ENCODE measurements around the gene MYO1D.

MYO1D gene

DNA sequence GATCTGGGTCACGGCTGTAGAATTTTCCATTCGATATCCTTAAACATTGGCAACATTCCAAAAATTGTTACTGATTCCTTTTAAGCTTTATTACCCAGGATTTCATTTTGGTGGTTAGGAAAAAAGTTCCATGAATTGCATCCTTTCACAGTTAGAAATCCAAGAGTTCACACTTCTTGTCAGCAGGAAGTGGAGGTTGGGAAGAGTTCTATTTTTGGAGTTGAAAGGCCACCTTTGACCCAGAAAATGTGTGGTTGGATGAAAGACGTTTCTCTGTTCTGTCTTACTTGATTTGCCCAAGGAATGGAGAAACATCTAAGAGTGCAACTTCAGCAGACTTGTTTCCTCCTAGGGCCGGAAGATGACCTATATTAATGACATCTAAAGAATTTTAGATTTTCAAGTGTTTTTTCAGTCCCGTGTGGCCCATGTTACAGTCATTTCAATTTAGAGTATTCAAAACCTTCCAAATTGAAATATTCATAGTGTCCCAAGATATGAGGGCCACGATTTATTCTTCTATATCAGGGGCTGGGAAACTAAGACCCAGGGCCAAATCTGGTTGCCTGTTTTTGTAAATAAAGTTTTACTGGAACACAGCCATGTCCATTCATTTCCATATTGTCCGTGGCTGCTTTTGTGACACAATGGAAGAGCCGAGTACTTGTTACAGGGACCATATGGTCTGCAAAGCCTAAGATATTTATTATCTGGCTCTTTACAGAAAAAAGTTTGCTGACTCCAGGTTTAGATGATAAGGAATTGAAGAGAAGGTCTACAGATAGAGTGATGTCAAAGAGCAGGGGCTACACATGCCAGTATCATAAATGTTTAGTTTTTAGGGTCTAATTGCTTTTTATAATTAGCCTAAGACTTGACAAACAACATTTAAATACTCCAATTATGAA is 339.9 kb downstream of the MYO1D start:
- H3K4me3 ChIP-seq (ENCODE audit: low read length) = no peak overlapping the region
- no peaks in the 10 kb centered on the region for H3K79me2 ChIP-seq (ENCODE audit: low read length)
- no peak overlapping the region for H3K4me2 ChIP-seq (ENCODE audit: low read length)
- H3K9ac ChIP-seq (ENCODE audit: low read length) = no peak overlapping the region
- H2AFZ ChIP-seq (ENCODE audit: low read depth, low read length) = no peak overlapping the region
- H3K27ac ChIP-seq (ENCODE audit: low read length) = no peak overlapping the region
- peaks cover 4% of the 10 kb centered on the region for H3K36me3 ChIP-seq (replicated peaks; ENCODE audit: low read depth, low read length)
- TF ChIP-seq EZH2phosphoT487 (IDR thresholded peaks at IDR 0.05; ENCODE audit: low read depth) = no peak
- TF ChIP-seq, protein P1, sequence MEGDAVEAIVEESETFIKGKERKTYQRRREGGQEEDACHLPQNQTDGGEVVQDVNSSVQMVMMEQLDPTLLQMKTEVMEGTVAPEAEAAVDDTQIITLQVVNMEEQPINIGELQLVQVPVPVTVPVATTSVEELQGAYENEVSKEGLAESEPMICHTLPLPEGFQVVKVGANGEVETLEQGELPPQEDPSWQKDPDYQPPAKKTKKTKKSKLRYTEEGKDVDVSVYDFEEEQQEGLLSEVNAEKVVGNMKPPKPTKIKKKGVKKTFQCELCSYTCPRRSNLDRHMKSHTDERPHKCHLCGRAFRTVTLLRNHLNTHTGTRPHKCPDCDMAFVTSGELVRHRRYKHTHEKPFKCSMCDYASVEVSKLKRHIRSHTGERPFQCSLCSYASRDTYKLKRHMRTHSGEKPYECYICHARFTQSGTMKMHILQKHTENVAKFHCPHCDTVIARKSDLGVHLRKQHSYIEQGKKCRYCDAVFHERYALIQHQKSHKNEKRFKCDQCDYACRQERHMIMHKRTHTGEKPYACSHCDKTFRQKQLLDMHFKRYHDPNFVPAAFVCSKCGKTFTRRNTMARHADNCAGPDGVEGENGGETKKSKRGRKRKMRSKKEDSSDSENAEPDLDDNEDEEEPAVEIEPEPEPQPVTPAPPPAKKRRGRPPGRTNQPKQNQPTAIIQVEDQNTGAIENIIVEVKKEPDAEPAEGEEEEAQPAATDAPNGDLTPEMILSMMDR (IDR thresholded peaks at IDR 0.05; ENCODE audit: low read depth, low read length) = no peak
- no peaks in the 10 kb centered on the region for H4K20me1 ChIP-seq (ENCODE audit: insufficient read depth, low read length)
- no peaks in the 10 kb centered on the region for H3K27me3 ChIP-seq (ENCODE audit: low read depth, low read length)
- H3K4me1 ChIP-seq (ENCODE audit: low read length) = peaks cover 9% of the 10 kb centered on the region
- H3K9me3 ChIP-seq (ENCODE audit: insufficient read depth, low read length) = no peaks in the 10 kb centered on the region

DNA sequence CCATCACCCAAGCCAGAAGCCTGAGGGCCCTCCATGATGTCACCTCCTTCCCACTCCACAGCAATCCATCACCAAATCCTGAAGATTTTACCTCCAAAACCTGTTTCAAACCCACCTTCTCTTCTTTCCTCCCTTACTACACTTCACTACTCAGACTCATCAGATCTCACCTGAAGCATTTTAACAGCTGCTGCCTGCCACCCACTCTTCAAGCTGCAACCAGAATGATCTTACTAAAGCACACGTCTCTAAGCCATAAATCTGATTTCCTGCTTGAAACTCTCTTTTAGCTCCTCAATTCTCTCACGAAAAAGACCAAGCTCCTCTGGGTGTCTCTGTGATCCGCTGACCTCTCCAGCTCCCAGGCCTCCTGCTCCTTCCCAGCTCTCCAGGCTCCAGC is 343.6 kb downstream of the MYO1D start:
- Histone ChIP-seq H3K4me2 (ENCODE audit: low read length) (no peak overlapping the region), H3K27ac (ENCODE audit: low read length) (no peak overlapping the region), H3K9ac (ENCODE audit: low read length) (no peak overlapping the region), H3K4me3 (ENCODE audit: low read length) (no peak overlapping the region), H3K27me3 (ENCODE audit: low read depth, low read length) (no peaks in the 10 kb centered on the region), H3K4me1 (ENCODE audit: low read length) (no peaks in the 10 kb centered on the region), H2AFZ (ENCODE audit: low read depth, low read length) (no peak overlapping the region), H4K20me1 (ENCODE audit: insufficient read depth, low read length) (no peaks in the 10 kb centered on the region), H3K9me3 (ENCODE audit: insufficient read depth, low read length) (no peaks in the 10 kb centered on the region), H3K79me2 (ENCODE audit: low read length) (no peaks in the 10 kb centered on the region), H3K36me3 (replicated peaks; ENCODE audit: low read depth, low read length) (peaks cover 4% of the 10 kb centered on the region)
- TF ChIP-seq, protein P1 (IDR thresholded peaks at IDR 0.05; ENCODE audit: low read depth, low read length) = no peak
- TF ChIP-seq EZH2phosphoT487 (IDR thresholded peaks at IDR 0.05; ENCODE audit: low read depth) = no peak

DNA sequence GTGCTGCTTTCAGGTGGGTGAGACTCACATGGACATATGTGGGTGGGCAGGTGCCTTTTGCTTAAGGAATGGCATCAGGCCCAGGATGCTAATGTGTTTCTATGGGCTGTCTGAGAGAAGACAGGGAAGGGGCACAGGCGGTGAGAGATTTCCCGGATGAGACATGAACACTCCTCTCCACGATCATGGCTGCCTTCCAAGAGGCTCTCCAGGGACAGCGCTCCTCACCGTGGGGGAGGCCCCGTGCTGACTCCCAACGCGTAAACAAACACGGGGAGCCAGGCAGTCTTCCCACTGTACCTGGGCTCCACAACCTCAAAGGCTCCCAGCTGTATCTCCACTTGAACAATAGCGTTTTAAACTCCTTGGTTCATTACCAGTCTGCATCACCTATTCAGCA is 347.3 kb downstream of the MYO1D start:
- Histone ChIP-seq H4K20me1 (ENCODE audit: insufficient read depth, low read length) (peaks cover 13% of the 10 kb centered on the region; the same call in 1 of the 2 replicates), H3K27ac (ENCODE audit: low read length) (no peak overlapping the region), H3K27me3 (ENCODE audit: low read depth, low read length) (peaks cover 21% of the 10 kb centered on the region), H2AFZ (ENCODE audit: low read depth, low read length) (no peak overlapping the region), H3K9ac (ENCODE audit: low read length) (no peak overlapping the region), H3K79me2 (ENCODE audit: low read length) (no peaks in the 10 kb centered on the region), H3K4me2 (ENCODE audit: low read length) (no peak overlapping the region), H3K4me1 (ENCODE audit: low read length) (peaks cover 9% of the 10 kb centered on the region), H3K4me3 (ENCODE audit: low read length) (no peak overlapping the region), H3K9me3 (ENCODE audit: insufficient read depth, low read length) (no peaks in the 10 kb centered on the region), H3K36me3 (replicated peaks; ENCODE audit: low read depth, low read length) (peaks cover 12% of the 10 kb centered on the region)
- TF ChIP-seq, protein P1 (IDR thresholded peaks at IDR 0.05; ENCODE audit: low read depth, low read length) = no peak
- TF ChIP-seq EZH2phosphoT487 (IDR thresholded peaks at IDR 0.05; ENCODE audit: low read depth) = no peak

DNA sequence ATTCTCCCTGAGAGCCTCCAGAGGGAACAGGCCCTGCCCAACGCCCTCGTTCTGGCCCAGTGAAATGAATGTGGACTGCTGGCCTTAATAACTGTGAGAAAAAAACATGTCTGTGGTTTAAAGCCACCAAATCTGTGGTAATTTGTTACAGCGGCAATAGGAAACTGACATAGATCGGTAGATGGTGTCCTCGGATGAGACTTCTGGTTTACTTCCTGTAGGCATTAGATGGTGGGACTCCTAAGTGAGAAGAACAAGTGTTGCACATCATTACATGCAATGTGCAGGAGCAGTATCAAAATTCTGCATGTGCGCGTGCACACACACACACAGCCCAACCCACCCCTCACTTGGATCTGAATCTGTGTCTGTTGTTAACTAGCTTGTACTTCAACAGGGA is 348.1 kb downstream of the MYO1D start:
- Histone ChIP-seq H3K27me3 (ENCODE audit: low read depth, low read length) (peaks cover 21% of the 10 kb centered on the region), H4K20me1 (ENCODE audit: insufficient read depth, low read length) (peaks cover 15% of the 10 kb centered on the region), H3K4me3 (ENCODE audit: low read length) (no peak overlapping the region), H3K79me2 (ENCODE audit: low read length) (no peaks in the 10 kb centered on the region), H3K4me1 (ENCODE audit: low read length) (peaks cover 17% of the 10 kb centered on the region), H3K36me3 (replicated peaks; ENCODE audit: low read depth, low read length) (peaks cover 12% of the 10 kb centered on the region), H2AFZ (ENCODE audit: low read depth, low read length) (no peak overlapping the region), H3K9ac (ENCODE audit: low read length) (no peak overlapping the region), H3K4me2 (ENCODE audit: low read length) (no peak overlapping the region), H3K27ac (ENCODE audit: low read length) (no peak overlapping the region), H3K9me3 (ENCODE audit: insufficient read depth, low read length) (no peaks in the 10 kb centered on the region)
- TF ChIP-seq EZH2phosphoT487 (IDR thresholded peaks at IDR 0.05; ENCODE audit: low read depth) = no peak
- TF ChIP-seq, protein P1 (IDR thresholded peaks at IDR 0.05; ENCODE audit: low read depth, low read length) = no peak

Data from OCI-LY3 (cell line).